AG04450 (cell line): ENCODE measurements around the gene PLD2. TPM values are rescaled to one million over a fixed set of nuclear protein-coding genes. Genes with fewer than 3 reads are reported as not detected.

ENCODE experiments used
- CTCF ChIA-PET: fragments of 300-600, 350-600 bp; formaldehyde crosslinking; extraction: SDS; loops from one replicate; lab custom pipeline; 2022; ENCODE audit warnings: antibody characterized with exemption, inconsistent platforms; lab: Charles Lee
- POLR2A ChIA-PET: fragments of 350-600 bp; formaldehyde crosslinking; extraction: SDS; loops from one replicate; lab custom pipeline; 2021; ENCODE audit warnings: antibody characterized with exemption, inconsistent platforms; lab: Yijun Ruan, JAX
- DNase-seq: peaks from one replicate; pipeline ENCODE4 v3.0.0-alpha.2; 2011; ENCODE audit warnings: low read depth, low spot score
- H3K27ac ChIP-seq: one replicate; pipeline ENCODE4 v1.5.1; 2012; ENCODE audit warnings: low read depth, low read length, control low read depth
- H3K27me3 ChIP-seq: one replicate; pipeline ENCODE4 v1.6.0; 2012; ENCODE audit warnings: low read length; ENCODE audit not compliant: control insufficient read depth, insufficient read depth
- H3K4me3 ChIP-seq: 2 replicates; pipeline ENCODE4 v1.5.1; 2011; ENCODE audit warnings: mild to moderate bottlenecking, low read depth, low read length, control low read depth
- H3K9me3 ChIP-seq: 2 replicates; pipeline ENCODE4 v1.5.1; 2012; ENCODE audit warnings: low read length; ENCODE audit not compliant: control insufficient read depth, insufficient read depth
- CTCF ChIP-seq: IDR thresholded peaks from 2 replicates; pipeline ENCODE4 v1.5.1; 2011; ENCODE audit warnings: low read depth, low read length, control low read depth, inconsistent platforms
- polyA plus RNA-seq: library from polyadenylated mRNA; depleted of rRNA; stranded (reverse); fragments of >200 nt; gene quantifications from 2 replicates; pipeline ENCODE4 v1.2.3, GENCODE V29; 2011

PLD2 gene
- polyA plus RNA-seq, 1 experiment = 18.9 TPM

GRCh38 chr17:4858882-4859260, 51.9 kb downstream of the PLD2 start:
- H3K27ac ChIP-seq = no peak overlapping the region
- no peaks in the 10 kb centered on the region for H3K9me3 ChIP-seq
- no peaks in the 10 kb centered on the region for H3K27me3 ChIP-seq
- no peak for TF ChIP-seq CTCF
- ChIA-PET CTCF (interaction anchor here (0.5 to 1.5 kb wide), 3 partner anchors 11 to 69 kb away, joined by 3 to 7 read pairs (median 4); no protein-coding TSS in a partner anchor), POLR2A (interaction anchor here (1.0 to 1.2 kb wide), 2 partner anchors 63 to 69 kb away, joined by 3 to 4 read pairs; partner anchors contain the start of gene PSMB6)
- no peak for DNase-seq
- no peak overlapping the region for H3K4me3 ChIP-seq

- no peak for TF ChIP-seq CTCF
- H3K27ac ChIP-seq = no peak overlapping the region
- ChIA-PET POLR2A (no interaction called here), CTCF (interaction anchor here (0.6 to 1.1 kb wide), 2 partner anchors 71 to 147 kb away, joined by 3 read pairs; no protein-coding TSS in a partner anchor)
- DNase-seq = no peak
- no peaks in the 10 kb centered on the region for H3K27me3 ChIP-seq
- H3K9me3 ChIP-seq = no peaks in the 10 kb centered on the region
- H3K4me3 ChIP-seq = no peak overlapping the region
Observed at GRCh38 chr17:4859816-4860625, 53.1 kb downstream of the PLD2 start.

GRCh38 chr17:4860651-4861050, 53.7 kb downstream of the PLD2 start:
- POLR2A ChIA-PET = no interaction called here
- DNase-seq = no peak
- H3K27me3 ChIP-seq = no peaks in the 10 kb centered on the region
- no peak overlapping the region for H3K4me3 ChIP-seq
- CTCF ChIA-PET = interaction anchor here (0.6 to 1.1 kb wide), 2 partner anchors 71 to 147 kb away, joined by 3 read pairs; no protein-coding TSS in a partner anchor
- TF ChIP-seq CTCF = no peak
- H3K27ac ChIP-seq = no peak overlapping the region
- no peaks in the 10 kb centered on the region for H3K9me3 ChIP-seq

- no peak for DNase-seq
- CTCF ChIA-PET = interaction anchor here (0.6 to 1.3 kb wide), 3 partner anchors 72 to 148 kb away, joined by 3 read pairs; no protein-coding TSS in a partner anchor
- no peak for TF ChIP-seq CTCF
- POLR2A ChIA-PET = no interaction called here
- no peak overlapping the region for H3K4me3 ChIP-seq
- no peaks in the 10 kb centered on the region for H3K9me3 ChIP-seq
- H3K27ac ChIP-seq = no peak overlapping the region
- no peaks in the 10 kb centered on the region for H3K27me3 ChIP-seq
Observed at GRCh38 chr17:4861052-4861451, 54.1 kb downstream of the PLD2 start.

- no peak for TF ChIP-seq CTCF
- Histone ChIP-seq H3K27me3 (no peaks in the 10 kb centered on the region), H3K27ac (no peak overlapping the region), H3K9me3 (no peaks in the 10 kb centered on the region), H3K4me3 (no peak overlapping the region)
- no peak for DNase-seq
- POLR2A ChIA-PET = no interaction called here
- CTCF ChIA-PET = no interaction called here
Observed at GRCh38 chr17:4862720-4863119, 55.8 kb downstream of the PLD2 start.
